Muscle of leg (tissue), 11 donors: ENCODE data around the gene FBXL17. TPM values are rescaled to one million over a fixed set of nuclear protein-coding genes. Genes with fewer than 3 reads are reported as not detected.

ENCODE experiments used
- DNase-seq: peaks from one replicate; pipeline ENCODE4 v3.0.0; 2013
- H3K27ac ChIP-seq: one replicate; pipeline ENCODE4 v1.5.1; 2013; ENCODE audit warnings: mild to moderate bottlenecking, low read length, control low read depth
- H3K27me3 ChIP-seq: one replicate; pipeline ENCODE4 v1.6.1; 2013; ENCODE audit warnings: low read length; ENCODE audit not compliant: control insufficient read depth, insufficient read depth
- H3K36me3 ChIP-seq: one replicate; pipeline ENCODE4 v1.6.1; 2013; ENCODE audit warnings: low read length; ENCODE audit not compliant: control insufficient read depth, insufficient read depth
- H3K4me1 ChIP-seq: one replicate; pipeline ENCODE4 v1.6.1; 2013; ENCODE audit warnings: low read length; ENCODE audit not compliant: control insufficient read depth, insufficient read depth
- H3K4me3 ChIP-seq: one replicate; pipeline ENCODE4 v1.5.1; 2013; ENCODE audit warnings: low read length, control low read depth
- H3K9me3 ChIP-seq: replicated peaks from 2 replicates; pipeline ENCODE4 v1.6.1; 2013; ENCODE audit warnings: low read depth, low read length; ENCODE audit not compliant: control insufficient read depth
- WGBS: methylation state at CpG from one replicate; pipeline ENCODE4 v1.1.5; 2013; ENCODE audit warnings: missing lambda C conversion rate; ENCODE audit not compliant: insufficient coverage; 5-methylcytosine and 5-hydroxymethylcytosine counted together
- polyA plus RNA-seq, 8 donors: library from polyadenylated mRNA; unstranded; fragments of 120-200 nt; gene quantifications; one replicate each; pipeline versions ENCODE4 v1.2.1 to v1.2.3, GENCODE V29; 2013; ENCODE audit warnings: inconsistent platforms in 1 of 8, low replicate concordance in 1 of 8; ENCODE audit not compliant: insufficient read length in 8 of 8, insufficient read depth in 1 of 8
- total RNA-seq: library from RNA; stranded (reverse); fragments of 120-200 nt; gene quantifications from one replicate; pipeline ENCODE4 v1.2.4, GENCODE V29; 2013

The FBXL17 gene
- total and polyA plus RNA-seq, 9 donors = 14.6 to 23.7 (median 19.4) TPM

DNA sequence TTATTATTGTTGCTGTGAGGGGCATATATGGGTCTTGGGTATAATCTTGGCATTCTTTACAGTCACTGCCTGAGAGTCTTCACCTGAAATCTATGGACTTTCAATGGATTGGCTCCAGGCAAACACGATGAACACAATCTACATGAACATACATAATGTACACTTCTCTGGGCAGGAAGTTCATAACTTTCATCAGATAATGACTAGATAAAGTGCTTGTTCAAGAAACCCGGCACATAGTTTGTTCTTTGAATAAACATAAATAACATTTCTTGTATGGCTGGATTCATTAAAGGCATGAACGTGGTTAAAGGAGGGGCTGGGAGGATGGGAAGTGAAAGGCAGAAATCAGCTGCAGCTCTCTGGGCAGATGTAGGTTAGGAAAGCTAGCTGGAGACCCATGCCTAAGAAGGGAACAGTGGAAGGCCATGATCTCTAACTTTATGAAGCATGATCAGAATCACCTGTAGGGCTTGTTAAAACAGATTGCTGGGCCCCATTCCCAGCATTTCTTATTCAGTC is 404.3 kb downstream of the FBXL17 start:
- no peaks in the 10 kb centered on the region for H3K9me3 ChIP-seq
- DNase-seq = no peak
- no peaks in the 10 kb centered on the region for H3K27me3 ChIP-seq
- H3K4me1 ChIP-seq = no peaks in the 10 kb centered on the region
- no peaks in the 10 kb centered on the region for H3K36me3 ChIP-seq
- no peak overlapping the region for H3K4me3 ChIP-seq
- 83% methylated on average over 1 of the region's 3 CpGs for WGBS
- no peak overlapping the region for H3K27ac ChIP-seq

DNA sequence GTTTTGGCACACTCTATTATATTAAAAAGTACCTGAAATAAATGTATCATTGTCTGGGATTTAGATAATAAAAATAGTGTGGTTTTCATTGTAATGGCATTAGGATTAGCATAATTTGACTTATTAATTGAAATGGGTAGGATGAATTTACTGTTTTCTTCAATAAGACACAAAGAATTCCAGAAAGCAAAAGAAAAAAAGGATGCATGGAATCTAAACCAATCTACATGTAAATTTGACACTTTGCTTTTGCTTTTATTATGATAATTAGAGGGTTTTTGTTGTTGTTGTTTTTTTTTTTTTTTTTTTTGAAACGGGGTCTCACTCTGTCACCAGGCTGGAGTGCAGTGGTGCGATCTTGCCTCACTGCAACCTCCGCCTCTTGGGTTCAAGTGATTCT is 406.3 kb downstream of the FBXL17 start:
- no peaks in the 10 kb centered on the region for H3K4me1 ChIP-seq
- no CpG with 5 or more reads among the region's 3 CpGs for WGBS
- H3K27me3 ChIP-seq = no peaks in the 10 kb centered on the region
- no peaks in the 10 kb centered on the region for H3K9me3 ChIP-seq
- DNase-seq = no peak
- H3K36me3 ChIP-seq = no peaks in the 10 kb centered on the region
- H3K27ac ChIP-seq = no peak overlapping the region
- no peak overlapping the region for H3K4me3 ChIP-seq

DNA sequence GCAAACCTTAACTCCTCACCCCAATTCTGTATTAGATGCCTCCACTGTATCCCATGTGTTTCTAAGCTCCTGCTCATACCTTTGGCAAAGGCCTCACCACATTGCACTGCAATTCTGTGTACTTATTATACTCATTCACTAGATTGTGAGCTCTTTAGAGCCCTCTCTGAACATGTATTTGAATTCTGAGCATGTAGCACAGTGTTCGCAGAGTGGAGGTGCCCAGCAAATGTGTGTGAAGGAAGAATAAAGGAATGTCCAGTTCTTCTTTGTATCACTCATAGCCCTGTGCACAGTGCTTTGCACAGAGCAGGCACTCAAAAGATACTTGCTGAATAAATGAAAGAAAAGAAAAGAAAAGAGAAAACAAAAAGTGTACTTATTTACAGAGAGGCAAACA is 410.1 kb downstream of the FBXL17 start:
- DNase-seq = no peak
- no peaks in the 10 kb centered on the region for H3K27me3 ChIP-seq
- H3K27ac ChIP-seq = no peak overlapping the region
- H3K4me1 ChIP-seq = no peaks in the 10 kb centered on the region
- H3K4me3 ChIP-seq = no peak overlapping the region
- no peaks in the 10 kb centered on the region for H3K36me3 ChIP-seq
- H3K9me3 ChIP-seq = no peaks in the 10 kb centered on the region
- no CpG with 5 or more reads among the region's 1 CpG for WGBS

DNA sequence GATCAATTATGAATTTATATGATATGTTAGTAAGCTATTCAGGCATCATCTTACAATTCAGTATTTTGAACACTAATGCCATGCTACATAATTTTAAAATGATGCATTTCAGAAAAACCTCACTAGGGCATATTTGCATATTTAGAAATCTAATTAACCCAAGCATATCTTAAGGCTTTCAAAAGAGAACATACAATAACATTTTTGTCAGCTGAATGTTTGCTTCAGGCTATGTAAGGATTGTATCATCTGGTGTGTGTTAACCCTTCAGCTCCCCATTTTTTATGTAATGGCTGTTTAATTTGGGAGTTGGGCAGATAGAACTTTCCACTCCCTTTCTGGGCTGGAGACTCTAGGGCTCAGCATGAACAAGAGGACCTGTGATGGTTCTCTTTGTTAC is 412.1 kb downstream of the FBXL17 start:
- DNase-seq = no peak
- Histone ChIP-seq H3K4me1 (no peaks in the 10 kb centered on the region), H3K36me3 (no peaks in the 10 kb centered on the region), H3K9me3 (no peaks in the 10 kb centered on the region), H3K4me3 (no peak overlapping the region), H3K27me3 (no peaks in the 10 kb centered on the region), H3K27ac (no peak overlapping the region)

DNA sequence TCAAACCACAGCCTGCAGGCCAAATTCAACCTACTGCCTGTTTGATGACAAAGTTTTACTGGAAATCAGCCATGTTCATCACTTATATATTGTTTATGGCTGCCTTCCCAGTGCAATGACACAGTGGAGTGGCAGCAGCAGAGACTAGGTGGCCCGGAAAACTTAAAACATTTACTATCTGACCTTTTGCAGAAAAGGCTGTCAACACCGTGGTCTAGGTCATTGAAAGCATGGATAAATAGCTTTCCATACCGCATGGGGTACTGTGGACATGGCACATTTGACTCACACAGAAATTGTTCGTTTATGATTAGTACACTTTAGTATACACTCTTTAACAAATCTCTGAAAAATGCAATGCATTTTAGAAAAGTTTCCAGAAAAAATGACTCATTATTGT is 412.9 kb downstream of the FBXL17 start:
- Histone ChIP-seq H3K4me3 (no peak overlapping the region), H3K36me3 (no peaks in the 10 kb centered on the region), H3K4me1 (no peaks in the 10 kb centered on the region), H3K27me3 (no peaks in the 10 kb centered on the region), H3K27ac (no peak overlapping the region), H3K9me3 (no peaks in the 10 kb centered on the region)
- no CpG with 5 or more reads among the region's 4 CpGs for WGBS
- no peak for DNase-seq

DNA sequence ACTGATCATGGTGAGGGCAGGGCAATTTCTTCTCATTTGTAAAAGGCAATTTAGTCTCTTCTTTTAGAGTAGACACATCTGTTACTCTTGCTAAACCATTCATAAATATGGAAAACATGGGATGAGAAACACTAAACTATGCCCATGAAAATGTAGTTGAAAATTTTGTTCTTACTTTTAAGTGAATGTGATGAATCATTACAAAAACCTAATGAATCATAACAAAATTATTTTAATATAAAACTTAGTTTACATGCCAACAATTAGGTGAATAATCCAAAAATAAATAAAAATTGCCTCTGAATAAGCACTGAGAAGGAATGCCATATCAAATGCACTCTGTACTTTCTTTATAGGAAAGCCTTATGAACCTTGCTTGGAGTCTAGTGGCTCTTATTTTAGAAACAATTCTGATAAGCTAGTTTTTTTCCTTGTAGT is 413.5 kb downstream of the FBXL17 start:
- no peaks in the 10 kb centered on the region for H3K9me3 ChIP-seq
- no peak overlapping the region for H3K27ac ChIP-seq
- no peaks in the 10 kb centered on the region for H3K27me3 ChIP-seq
- H3K4me3 ChIP-seq = no peak overlapping the region
- no peak for DNase-seq
- H3K36me3 ChIP-seq = no peaks in the 10 kb centered on the region
- H3K4me1 ChIP-seq = no peaks in the 10 kb centered on the region

DNA sequence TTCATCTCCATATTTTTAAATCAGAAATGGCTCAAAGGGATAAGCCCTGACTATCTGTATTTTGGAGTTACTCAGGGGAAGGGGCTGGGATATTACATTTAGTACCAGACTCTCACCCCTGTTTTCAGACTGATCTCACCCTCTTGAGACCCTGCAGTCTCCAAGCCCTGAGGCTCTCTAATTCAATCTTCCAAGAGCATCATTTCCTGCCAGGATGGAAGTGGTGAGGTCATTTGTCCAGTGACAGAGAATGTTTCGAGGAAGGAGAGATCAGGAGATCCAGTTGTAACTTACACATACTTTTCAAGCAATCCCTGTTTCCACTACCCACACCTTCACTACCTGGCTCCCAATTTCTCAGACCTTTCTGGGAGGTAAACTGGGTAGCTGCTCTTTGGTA is 415.7 kb downstream of the FBXL17 start:
- no peak for DNase-seq
- H3K9me3 ChIP-seq = no peaks in the 10 kb centered on the region
- H3K27me3 ChIP-seq = no peaks in the 10 kb centered on the region
- WGBS = no CpG with 5 or more reads among the region's 1 CpG
- no peak overlapping the region for H3K27ac ChIP-seq
- H3K36me3 ChIP-seq = no peaks in the 10 kb centered on the region
- H3K4me3 ChIP-seq = no peak overlapping the region
- no peaks in the 10 kb centered on the region for H3K4me1 ChIP-seq

DNA sequence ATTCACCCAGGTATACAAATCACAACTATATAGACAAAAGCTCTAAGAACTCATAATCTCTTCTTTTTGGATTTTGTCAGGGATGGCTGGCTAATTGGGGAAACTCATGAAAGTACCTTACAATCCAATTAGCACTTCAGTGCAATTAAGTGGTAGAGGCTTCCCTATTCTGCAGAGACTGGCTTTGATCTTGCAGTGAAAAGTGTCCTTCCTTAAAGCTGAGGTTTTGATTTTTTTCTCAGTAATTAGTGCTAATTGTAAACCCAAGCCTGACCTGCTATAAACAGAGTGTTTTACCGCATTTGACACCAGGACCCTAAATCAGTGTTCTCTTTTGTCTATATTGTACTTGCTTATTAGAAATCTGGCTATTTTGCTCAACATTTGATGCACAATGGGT is 417.2 kb downstream of the FBXL17 start:
- Histone ChIP-seq H3K4me1 (no peaks in the 10 kb centered on the region), H3K27me3 (no peaks in the 10 kb centered on the region), H3K36me3 (no peaks in the 10 kb centered on the region), H3K4me3 (no peak overlapping the region), H3K27ac (no peak overlapping the region), H3K9me3 (no peaks in the 10 kb centered on the region)
- WGBS = no CpG with 5 or more reads among the region's 1 CpG
- no peak for DNase-seq

DNA sequence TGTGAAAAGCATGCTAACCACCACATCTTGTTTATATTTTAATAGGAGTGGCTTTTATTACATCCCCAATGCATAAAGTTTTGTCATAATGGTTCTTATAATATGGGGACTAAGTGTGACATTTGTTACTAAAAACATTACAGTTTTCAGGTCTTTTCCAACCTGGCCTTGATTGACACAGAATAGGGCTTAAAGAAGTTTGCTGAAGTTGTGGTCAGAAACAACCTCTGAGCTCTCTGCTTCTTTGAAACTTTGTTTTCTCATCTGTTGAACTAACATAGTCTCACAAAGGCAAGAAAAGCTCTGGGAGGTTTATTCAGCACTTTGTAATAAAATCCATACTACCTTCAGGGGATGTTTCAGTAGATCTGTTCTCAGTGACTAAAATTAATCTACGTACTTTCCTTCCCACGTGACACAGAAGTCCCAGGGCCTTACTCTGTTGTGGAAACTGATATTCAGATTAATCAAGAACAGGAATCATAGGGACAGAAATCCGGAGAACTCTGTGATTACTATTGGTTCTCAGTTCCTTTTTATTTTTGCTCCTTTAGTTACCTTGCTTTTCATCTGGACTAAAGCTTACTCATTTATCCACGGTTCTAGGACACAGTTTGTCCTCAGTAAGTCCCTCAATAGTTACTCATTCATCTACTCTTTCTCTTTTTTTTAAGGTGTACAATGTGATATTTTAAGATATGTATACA is 422.2 kb downstream of the FBXL17 start:
- Histone ChIP-seq H3K4me1 (no peaks in the 10 kb centered on the region), H3K9me3 (no peaks in the 10 kb centered on the region), H3K4me3 (no peak overlapping the region), H3K27ac (no peak overlapping the region), H3K27me3 (no peaks in the 10 kb centered on the region), H3K36me3 (no peaks in the 10 kb centered on the region)
- no peak for DNase-seq
- WGBS = no CpG with 5 or more reads among the region's 4 CpGs

DNA sequence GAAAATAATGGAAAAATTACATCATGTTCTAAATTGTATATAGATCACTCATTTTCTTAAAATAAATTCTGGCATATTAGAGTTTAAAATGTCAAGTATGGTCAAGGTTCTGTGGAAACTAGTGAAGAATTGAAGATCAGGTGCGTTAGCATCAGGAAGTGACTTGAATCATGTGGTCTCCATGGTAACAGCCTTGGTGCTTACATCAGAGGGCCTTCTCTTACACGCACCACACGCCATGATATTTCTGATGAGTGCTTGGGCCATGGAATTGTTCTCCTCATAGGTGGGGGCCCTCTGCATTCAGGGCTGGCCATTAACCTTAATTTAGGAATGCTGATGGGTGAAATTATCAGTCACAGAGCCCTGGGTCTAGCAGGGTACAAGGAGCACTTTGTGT is 423.0 kb downstream of the FBXL17 start:
- WGBS = 77% methylated on average over 2 of the region's 3 CpGs
- no peak for DNase-seq
- no peak overlapping the region for H3K27ac ChIP-seq
- no peaks in the 10 kb centered on the region for H3K4me1 ChIP-seq
- H3K9me3 ChIP-seq = no peaks in the 10 kb centered on the region
- H3K36me3 ChIP-seq = no peaks in the 10 kb centered on the region
- H3K27me3 ChIP-seq = no peaks in the 10 kb centered on the region
- H3K4me3 ChIP-seq = no peak overlapping the region

DNA sequence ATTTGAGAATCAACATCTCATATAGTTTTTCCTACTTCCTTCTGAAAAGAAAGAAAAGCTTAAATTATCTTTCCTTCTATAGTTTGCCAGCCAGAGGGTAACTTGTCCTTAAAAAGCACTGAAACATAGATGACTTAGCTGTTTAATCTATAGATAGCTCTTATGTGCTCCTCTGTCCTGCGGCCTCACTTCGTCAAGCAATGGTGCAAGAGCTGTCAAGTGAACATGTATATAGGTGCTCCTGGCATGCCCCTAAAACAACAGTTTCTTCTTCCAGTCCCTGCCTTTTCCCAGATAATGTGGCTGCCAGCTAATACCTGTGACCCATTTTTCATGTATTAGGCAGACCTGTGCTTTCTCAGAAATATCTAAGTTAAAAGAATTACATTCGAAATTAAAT is 423.5 kb downstream of the FBXL17 start:
- Histone ChIP-seq H3K27ac (no peak overlapping the region), H3K36me3 (no peaks in the 10 kb centered on the region), H3K9me3 (no peaks in the 10 kb centered on the region), H3K27me3 (no peaks in the 10 kb centered on the region), H3K4me1 (no peaks in the 10 kb centered on the region), H3K4me3 (no peak overlapping the region)
- DNase-seq = no peak
- 100% methylated on average over 1 of the region's 3 CpGs for WGBS
